Fibroblast of the aortic adventitia (primary cell): ENCODE data around the gene IGF1. TPM values are rescaled to one million over a fixed set of nuclear protein-coding genes. Genes with fewer than 3 reads are reported as not detected.

Experiments used
- DNase-seq: peaks from one replicate; pipeline ENCODE4 v3.0.0-alpha.2; 2010; ENCODE audit warnings: low read depth
- H3K4me3 ChIP-seq: 2 replicates; pipeline ENCODE4 v1.5.1; 2011; ENCODE audit warnings: low read depth, mild to moderate bottlenecking, control low read depth, low read length, moderate library complexity
- total RNA-seq: library from RNA; depleted of rRNA; stranded (reverse); fragments of >200 nt; gene quantifications from 2 replicates; pipeline ENCODE4 v1.2.3, GENCODE V29; 2012; ENCODE audit warnings: low replicate concordance
- TF ChIP-seq, protein P1 (sequence below): IDR thresholded peaks from 2 replicates; pipeline ENCODE4 v1.5.1; 2011; ENCODE audit warnings: mild to moderate bottlenecking, low read length, control low read depth, inconsistent platforms; ENCODE audit not compliant: insufficient read depth

IGF1 gene
- total RNA-seq, 1 donor = 0.63 TPM

DNA sequence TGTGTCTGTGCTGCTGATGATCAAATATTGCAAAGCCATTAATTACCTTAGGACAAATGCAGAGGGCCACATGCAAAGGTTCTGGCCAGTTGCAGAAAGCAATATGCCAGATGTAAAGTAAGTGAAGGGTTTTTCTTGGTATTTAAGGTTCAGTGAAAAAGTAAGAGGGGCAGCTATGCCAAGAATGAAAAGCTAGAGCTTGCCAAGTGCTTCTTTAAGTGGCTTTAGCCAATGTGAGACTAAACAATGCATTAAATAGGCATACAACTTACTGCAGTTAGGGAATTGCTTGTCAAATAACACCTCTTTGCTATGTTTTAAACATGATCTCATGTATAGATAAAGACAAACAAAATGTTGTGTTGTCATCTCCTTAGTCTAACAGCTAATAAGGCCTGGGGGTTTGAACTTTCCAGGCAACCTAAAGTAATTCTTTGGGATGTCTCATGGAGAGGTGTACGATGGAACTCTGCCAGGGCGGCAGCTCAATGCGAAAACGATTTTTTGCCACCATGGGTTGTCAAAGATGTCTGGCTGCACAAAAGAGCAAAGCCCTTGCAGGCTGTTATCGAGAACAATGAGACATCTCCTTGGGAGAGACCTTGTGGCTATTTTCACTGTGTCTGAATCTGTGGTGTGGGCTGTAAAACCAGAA is 12.0 kb downstream of the IGF1 start:
- TF ChIP-seq, protein P1, sequence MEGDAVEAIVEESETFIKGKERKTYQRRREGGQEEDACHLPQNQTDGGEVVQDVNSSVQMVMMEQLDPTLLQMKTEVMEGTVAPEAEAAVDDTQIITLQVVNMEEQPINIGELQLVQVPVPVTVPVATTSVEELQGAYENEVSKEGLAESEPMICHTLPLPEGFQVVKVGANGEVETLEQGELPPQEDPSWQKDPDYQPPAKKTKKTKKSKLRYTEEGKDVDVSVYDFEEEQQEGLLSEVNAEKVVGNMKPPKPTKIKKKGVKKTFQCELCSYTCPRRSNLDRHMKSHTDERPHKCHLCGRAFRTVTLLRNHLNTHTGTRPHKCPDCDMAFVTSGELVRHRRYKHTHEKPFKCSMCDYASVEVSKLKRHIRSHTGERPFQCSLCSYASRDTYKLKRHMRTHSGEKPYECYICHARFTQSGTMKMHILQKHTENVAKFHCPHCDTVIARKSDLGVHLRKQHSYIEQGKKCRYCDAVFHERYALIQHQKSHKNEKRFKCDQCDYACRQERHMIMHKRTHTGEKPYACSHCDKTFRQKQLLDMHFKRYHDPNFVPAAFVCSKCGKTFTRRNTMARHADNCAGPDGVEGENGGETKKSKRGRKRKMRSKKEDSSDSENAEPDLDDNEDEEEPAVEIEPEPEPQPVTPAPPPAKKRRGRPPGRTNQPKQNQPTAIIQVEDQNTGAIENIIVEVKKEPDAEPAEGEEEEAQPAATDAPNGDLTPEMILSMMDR = no peak
- DNase-seq = no peak
- no peak overlapping the region for H3K4me3 ChIP-seq

DNA sequence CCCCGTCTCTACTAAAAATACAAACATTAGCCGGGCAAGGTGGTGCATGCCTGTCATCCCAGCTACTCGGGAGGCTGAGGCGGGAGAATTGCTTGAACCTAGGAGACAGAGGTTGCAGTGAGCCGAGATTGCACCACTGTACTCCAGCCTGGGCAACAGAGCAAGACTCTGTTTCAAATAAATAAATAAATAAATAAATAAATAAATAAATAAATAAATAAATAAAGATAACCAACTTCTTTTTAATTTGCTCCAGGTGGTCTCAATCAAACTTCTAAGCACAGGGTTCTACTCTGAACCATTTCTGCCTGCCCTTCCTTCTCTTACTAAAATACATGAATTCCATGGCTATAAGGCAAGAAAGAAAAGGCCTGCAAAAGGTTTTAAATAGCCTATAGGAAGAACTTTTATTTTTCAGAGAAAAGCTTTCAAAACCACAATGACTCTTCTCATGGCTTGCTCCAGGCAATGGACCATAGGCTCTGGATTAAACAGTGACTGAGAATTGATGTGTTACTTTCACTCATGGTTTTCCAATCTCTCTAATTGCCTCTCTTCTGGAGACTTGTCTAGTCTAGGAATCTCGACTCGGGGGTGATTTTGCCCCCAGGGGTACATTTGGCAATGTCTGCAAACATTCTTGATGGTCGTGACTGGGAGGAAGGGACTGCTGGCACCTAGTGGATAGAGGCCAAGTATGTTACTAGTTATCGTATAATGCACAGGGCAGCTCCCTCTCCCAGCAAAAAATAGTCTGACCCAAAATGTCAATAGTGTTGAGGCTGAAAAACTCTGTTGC is 14.4 kb downstream of the IGF1 start:
- H3K4me3 ChIP-seq = no peak overlapping the region
- TF ChIP-seq, protein P1 = no peak
- no peak for DNase-seq

DNA sequence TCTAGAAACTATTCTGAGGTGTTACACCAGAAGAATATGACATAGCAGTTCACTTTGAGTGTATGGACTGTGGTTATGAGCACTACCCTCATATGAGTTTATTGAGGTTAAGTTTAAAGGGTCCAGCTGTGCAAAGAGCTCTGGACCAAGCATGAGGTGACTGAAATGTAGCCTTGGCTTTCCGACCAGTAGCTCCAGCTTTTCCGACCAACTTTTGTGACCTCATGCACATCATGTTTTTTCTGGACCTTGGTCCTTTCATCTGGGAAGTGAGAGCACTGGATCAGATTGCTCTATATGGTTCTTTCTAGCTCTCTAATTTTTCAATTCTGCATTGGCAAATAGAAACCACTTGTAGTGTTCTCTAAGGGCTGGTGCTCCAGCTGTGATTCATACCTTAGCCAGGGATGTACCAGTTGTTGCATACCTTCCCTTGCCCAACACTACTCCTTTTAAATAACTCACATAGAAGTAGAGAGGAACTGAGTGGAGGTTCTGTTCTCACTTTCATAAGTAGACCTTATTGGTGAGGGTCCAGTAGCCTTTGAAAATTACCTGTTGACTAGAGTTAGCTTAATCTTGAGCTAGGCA is 16.6 kb downstream of the IGF1 start:
- no peak for DNase-seq

DNA sequence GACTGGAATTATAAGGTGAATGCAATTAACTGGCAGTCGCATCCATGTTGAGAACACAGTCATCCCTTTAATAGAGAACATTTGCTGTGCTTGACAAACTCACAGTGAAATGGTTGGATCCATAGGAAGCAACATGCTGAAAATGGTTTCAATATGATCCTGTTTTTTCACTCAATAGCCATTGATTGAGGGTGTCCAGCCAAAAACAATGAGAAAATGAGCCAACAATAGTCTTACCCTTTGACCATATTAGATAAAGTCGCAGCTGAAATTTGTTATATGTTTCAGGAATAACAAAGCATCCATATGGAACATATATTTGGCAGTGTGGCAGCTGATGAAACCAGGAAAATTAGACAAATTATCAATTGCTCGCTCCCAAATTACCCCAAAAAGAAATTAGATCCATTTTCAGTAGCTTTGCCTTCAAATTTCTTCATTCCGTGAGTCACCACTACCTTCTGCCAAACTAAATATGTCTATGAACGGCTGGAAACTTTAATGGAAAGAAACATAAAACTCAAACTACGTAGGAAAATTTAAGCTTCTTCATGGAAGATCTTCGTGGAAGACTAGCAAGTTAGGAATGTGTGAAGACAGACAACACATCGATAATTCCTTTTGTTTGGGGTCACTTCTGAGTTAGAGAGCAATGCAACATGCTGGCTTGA is 17.4 kb downstream of the IGF1 start:
- DNase-seq = peak; percentile 74
- no peak overlapping the region for H3K4me3 ChIP-seq
- TF ChIP-seq, protein P1 = no peak

More for the DNA sequence above, 16.6 kb downstream of the IGF1 start:
- TF ChIP-seq, protein P1 = no peak
- no peak overlapping the region for H3K4me3 ChIP-seq

DNA sequence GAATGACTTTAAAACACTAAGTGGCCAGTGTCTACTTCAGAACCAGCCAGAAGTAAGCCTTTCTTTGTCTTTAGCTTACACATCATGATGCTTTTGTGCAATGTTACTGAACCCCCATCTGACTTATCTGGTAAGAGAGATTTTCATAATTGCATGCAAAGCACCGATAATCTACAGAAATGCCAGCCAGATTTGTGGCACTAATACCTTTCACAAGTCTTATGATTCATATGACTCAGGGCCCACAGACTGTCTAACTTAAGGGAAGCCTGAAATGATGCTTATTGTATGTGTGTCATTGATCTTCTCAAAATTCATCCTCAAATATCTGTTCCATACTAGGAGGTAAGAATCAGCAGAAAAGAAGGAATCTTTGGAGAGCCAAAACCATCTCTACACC is 18.0 kb downstream of the IGF1 start:
- H3K4me3 ChIP-seq = no peak overlapping the region
- TF ChIP-seq, protein P1 = no peak
- peak; percentile 57 for DNase-seq

DNA sequence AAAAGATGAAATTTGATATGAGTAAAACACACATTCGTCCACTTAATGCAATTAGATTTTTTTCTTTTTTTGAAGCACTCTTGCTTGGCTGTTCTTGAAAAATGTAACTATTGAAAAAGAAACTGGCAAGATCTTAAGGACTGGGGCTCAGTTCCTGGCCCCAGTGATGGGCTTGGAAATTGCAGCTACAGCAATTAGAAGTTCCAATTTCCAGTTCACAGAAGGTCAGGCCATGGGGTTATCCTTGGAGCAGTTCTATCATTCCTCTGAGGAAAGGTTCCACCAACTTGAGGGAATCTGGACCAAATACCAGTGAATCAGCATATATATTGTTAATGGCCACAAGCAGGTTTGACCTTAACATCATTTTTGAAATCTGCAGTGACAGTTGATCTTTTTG is 18.9 kb downstream of the IGF1 start:
- DNase-seq = no peak
- H3K4me3 ChIP-seq = no peak overlapping the region
- TF ChIP-seq, protein P1 = no peak
